B cell (primary cell): ENCODE data around the gene ZIC2.

Source experiments
- EZH2 ChIP-seq: IDR thresholded peaks from 2 replicates; pipeline ENCODE4 v1.6.1; 2012; ENCODE audit warnings: borderline replicate concordance, low read depth, mild to moderate bottlenecking, moderate library complexity, low read length; ENCODE audit not compliant: insufficient read depth, poor library complexity, severe bottlenecking
- TF ChIP-seq, protein P1 (sequence below): fragments of 200-600 bp; IDR thresholded peaks from one replicate; pipeline ENCODE4 v1.8.0; 2022; ENCODE audit warnings: antibody characterized with exemption, mild to moderate bottlenecking

DNA sequence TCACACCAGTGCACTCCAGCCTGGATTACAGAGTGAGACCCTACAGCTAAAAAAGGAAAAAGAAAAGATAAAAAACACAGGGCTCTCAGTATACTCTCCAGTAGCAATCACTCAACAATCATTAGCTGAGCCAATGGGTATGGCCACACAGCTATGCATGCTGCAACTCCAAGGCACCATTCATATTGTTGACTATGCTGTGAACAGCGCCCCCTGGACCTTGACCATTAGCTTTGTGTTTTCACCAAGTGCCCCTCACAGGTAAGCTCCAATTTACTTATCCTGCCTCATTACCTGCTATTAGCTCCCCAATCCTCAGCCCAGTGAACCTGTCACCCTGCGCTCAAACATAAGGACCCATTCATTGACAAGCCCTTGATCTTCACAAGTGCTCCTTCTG, 45.8 kb upstream of the ZIC2 start:
- TF ChIP-seq, protein P1, sequence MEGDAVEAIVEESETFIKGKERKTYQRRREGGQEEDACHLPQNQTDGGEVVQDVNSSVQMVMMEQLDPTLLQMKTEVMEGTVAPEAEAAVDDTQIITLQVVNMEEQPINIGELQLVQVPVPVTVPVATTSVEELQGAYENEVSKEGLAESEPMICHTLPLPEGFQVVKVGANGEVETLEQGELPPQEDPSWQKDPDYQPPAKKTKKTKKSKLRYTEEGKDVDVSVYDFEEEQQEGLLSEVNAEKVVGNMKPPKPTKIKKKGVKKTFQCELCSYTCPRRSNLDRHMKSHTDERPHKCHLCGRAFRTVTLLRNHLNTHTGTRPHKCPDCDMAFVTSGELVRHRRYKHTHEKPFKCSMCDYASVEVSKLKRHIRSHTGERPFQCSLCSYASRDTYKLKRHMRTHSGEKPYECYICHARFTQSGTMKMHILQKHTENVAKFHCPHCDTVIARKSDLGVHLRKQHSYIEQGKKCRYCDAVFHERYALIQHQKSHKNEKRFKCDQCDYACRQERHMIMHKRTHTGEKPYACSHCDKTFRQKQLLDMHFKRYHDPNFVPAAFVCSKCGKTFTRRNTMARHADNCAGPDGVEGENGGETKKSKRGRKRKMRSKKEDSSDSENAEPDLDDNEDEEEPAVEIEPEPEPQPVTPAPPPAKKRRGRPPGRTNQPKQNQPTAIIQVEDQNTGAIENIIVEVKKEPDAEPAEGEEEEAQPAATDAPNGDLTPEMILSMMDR, result no peak
- no peak for TF ChIP-seq EZH2
